WTC11 (cell line): ENCODE data around the gene AMPD3. TPM values are rescaled to one million over a fixed set of nuclear protein-coding genes. Genes with fewer than 3 reads are reported as not detected.

Source experiments
- ATAC-seq: fragments of 200-7000 bp; cut with Tn5 transposase; 2 replicates; pipeline ENCODE4 v1.10.0; 2021; ENCODE audit warnings: mild to moderate bottlenecking, moderate library complexity
- CTCF ChIA-PET: fragments of 300-600 bp; sonication (Branson Sonifier 250); formaldehyde crosslinking; loops from one replicate; lab custom pipeline; 2021; ENCODE audit warnings: antibody characterized with exemption; lab: Charles Lee
- POLR2A ChIA-PET: fragments of 350-600 bp; sonication (Branson Sonifier 250); formaldehyde crosslinking; loops from one replicate; lab custom pipeline; 2021; ENCODE audit warnings: antibody characterized with exemption; lab: Charles Lee
- DNase-seq: peaks from one replicate; pipeline ENCODE4 v3.0.0; 2021; ENCODE audit warnings: low spot score
- H3K27ac Mint-ChIP-seq: 2 replicates; pipeline ENCODE4 v1.8.0; 2021; ENCODE audit warnings: mixed read lengths
- H3K27me3 Mint-ChIP-seq: 2 replicates; pipeline ENCODE4 v1.8.0; 2021; ENCODE audit warnings: low read depth, mild to moderate bottlenecking, moderate library complexity, mixed read lengths
- H3K36me3 Mint-ChIP-seq: 2 replicates; pipeline ENCODE4 v1.8.0; 2021; ENCODE audit warnings: mixed read lengths
- H3K4me1 Mint-ChIP-seq: 2 replicates; pipeline ENCODE4 v1.8.0; 2022; ENCODE audit warnings: mixed read lengths
- H3K4me3 Mint-ChIP-seq: 2 replicates; pipeline ENCODE4 v1.8.0; 2021; ENCODE audit warnings: mild to moderate bottlenecking, moderate library complexity, mixed read lengths
- H3K9me3 Mint-ChIP-seq: 2 replicates; pipeline ENCODE4 v1.8.0; 2021; ENCODE audit warnings: mixed read lengths
- E2F5 ChIP-seq: sonication (generic); formaldehyde crosslinking; IDR thresholded peaks from 2 replicates; pipeline ENCODE4 v1.8.1; 2022; ENCODE audit warnings: mild to moderate bottlenecking, moderate library complexity, missing genetic modification reagents
- ELF4 ChIP-seq: sonication (generic); formaldehyde crosslinking; IDR thresholded peaks from 2 replicates; pipeline ENCODE4 v1.8.1; 2022; ENCODE audit warnings: low read depth, mild to moderate bottlenecking, moderate library complexity, missing genetic modification reagents
- ESRRA ChIP-seq: sonication (generic); formaldehyde crosslinking; IDR thresholded peaks from 2 replicates; pipeline ENCODE4 v1.8.1; 2022; ENCODE audit warnings: mild to moderate bottlenecking, missing genetic modification reagents, borderline replicate concordance
- IRF1 ChIP-seq: sonication (generic); formaldehyde crosslinking; IDR thresholded peaks from 2 replicates; pipeline ENCODE4 v1.8.0; 2023; ENCODE audit warnings: missing genetic modification reagents
- JAZF1 ChIP-seq: fragments of 250-450 bp; sonication (Bioruptor Pico); IDR thresholded peaks from 2 replicates; pipeline ENCODE4 v1.9.0; 2021; ENCODE audit warnings: moderate library complexity, mild to moderate bottlenecking, inconsistent platforms
- JUN ChIP-seq: sonication (generic); formaldehyde crosslinking; IDR thresholded peaks from 2 replicates; pipeline ENCODE4 v1.8.0; 2023; ENCODE audit warnings: mild to moderate bottlenecking, missing genetic modification reagents
- MAX ChIP-seq: sonication (generic); formaldehyde crosslinking; IDR thresholded peaks from 2 replicates; pipeline ENCODE4 v1.8.0; 2022; ENCODE audit warnings: mild to moderate bottlenecking, missing genetic modification reagents
- MXD4 ChIP-seq: fragments of 250-450 bp; sonication (Bioruptor Pico); IDR thresholded peaks from 2 replicates; pipeline ENCODE4 v1.8.0; 2021; ENCODE audit warnings: mild to moderate bottlenecking, moderate library complexity, borderline replicate concordance
- SMAD4 ChIP-seq: sonication (generic); formaldehyde crosslinking; IDR thresholded peaks from 2 replicates; pipeline ENCODE4 v1.8.0; 2022; ENCODE audit warnings: mild to moderate bottlenecking, missing genetic modification reagents
- TCF7 ChIP-seq: sonication (generic); formaldehyde crosslinking; IDR thresholded peaks from 2 replicates; pipeline ENCODE4 v1.8.0; 2022; ENCODE audit warnings: mild to moderate bottlenecking, low read depth, missing genetic modification reagents, moderate library complexity
- ZMAT4 ChIP-seq: fragments of 250-450 bp; sonication (Bioruptor Pico); IDR thresholded peaks from 2 replicates; pipeline ENCODE4 v1.9.0; 2021; ENCODE audit warnings: mild to moderate bottlenecking
- ZNF121 ChIP-seq: sonication (generic); formaldehyde crosslinking; IDR thresholded peaks from 2 replicates; pipeline ENCODE4 v1.8.0; 2023; ENCODE audit warnings: missing genetic modification reagents
- ZNF232 ChIP-seq: sonication (generic); formaldehyde crosslinking; IDR thresholded peaks from 2 replicates; pipeline ENCODE4 v1.8.0; 2022; ENCODE audit warnings: mild to moderate bottlenecking, missing genetic modification reagents
- ZNF671 ChIP-seq: fragments of 250-450 bp; sonication (Bioruptor Pico); IDR thresholded peaks from 2 replicates; pipeline ENCODE4 v1.8.0; 2021; ENCODE audit warnings: mild to moderate bottlenecking
- total RNA-seq: library from RNA; stranded (reverse); gene quantifications from 3 replicates; pipeline ENCODE4 v1.2.3, GENCODE V29; 2021
- TF ChIP-seq, protein P1 (sequence below): sonication (generic); formaldehyde crosslinking; IDR thresholded peaks from 2 replicates; pipeline ENCODE4 v1.8.0; 2022; ENCODE audit warnings: missing genetic modification reagents
- TF ChIP-seq, protein P2 (sequence below): sonication (generic); formaldehyde crosslinking; IDR thresholded peaks from 2 replicates; pipeline ENCODE4 v1.8.0; 2023; ENCODE audit warnings: missing genetic modification reagents, mild to moderate bottlenecking, borderline replicate concordance
- TF ChIP-seq, protein P3 (sequence below): sonication (generic); formaldehyde crosslinking; IDR thresholded peaks from 2 replicates; pipeline ENCODE4 v1.8.0; 2022; ENCODE audit warnings: mild to moderate bottlenecking, missing genetic modification reagents
- TF ChIP-seq, protein P4 (sequence below): sonication (generic); formaldehyde crosslinking; IDR thresholded peaks from 2 replicates; pipeline ENCODE4 v1.8.0; 2022; ENCODE audit warnings: mild to moderate bottlenecking, missing genetic modification reagents

Gene AMPD3
- total RNA-seq, 1 experiment from 2014 or later: 6.4 TPM

GRCh38 chr11:10480026-10480425 is 25.0 kb downstream of the AMPD3 start:
- Mint-ChIP-seq H3K9me3 (no peaks in the 10 kb centered on the region), H3K27me3 (no peaks in the 10 kb centered on the region; the same call in 1 of the 2 replicates), H3K36me3 (no peaks in the 10 kb centered on the region), H3K27ac (no peak overlapping the region; the same call in 1 of the 2 replicates), H3K4me3 (no peak overlapping the region), H3K4me1 (no peaks in the 10 kb centered on the region)
- ATAC-seq: no peak
- DNase-seq: no peak
- ChIA-PET POLR2A (no interaction called here), CTCF (interaction anchor here (1.2 kb wide), 1 partner anchor 29 kb away, joined by 3 read pairs; no protein-coding TSS in a partner anchor)
- TF ChIP-seq E2F5 (CRISPR knock-in tag) (no peak), ZMAT4 (CRISPR knock-in tag) (no peak), ELF4 (no peak), IRF1 (CRISPR knock-in tag) (no peak), SMAD4 (CRISPR knock-in tag) (no peak), JUN (CRISPR knock-in tag) (no peak), ZNF121 (CRISPR knock-in tag) (no peak), TCF7 (CRISPR knock-in tag) (no peak), JAZF1 (CRISPR knock-in tag) (no peak), ZNF671 (CRISPR knock-in tag) (no peak)
- TF ChIP-seq, protein P1, sequence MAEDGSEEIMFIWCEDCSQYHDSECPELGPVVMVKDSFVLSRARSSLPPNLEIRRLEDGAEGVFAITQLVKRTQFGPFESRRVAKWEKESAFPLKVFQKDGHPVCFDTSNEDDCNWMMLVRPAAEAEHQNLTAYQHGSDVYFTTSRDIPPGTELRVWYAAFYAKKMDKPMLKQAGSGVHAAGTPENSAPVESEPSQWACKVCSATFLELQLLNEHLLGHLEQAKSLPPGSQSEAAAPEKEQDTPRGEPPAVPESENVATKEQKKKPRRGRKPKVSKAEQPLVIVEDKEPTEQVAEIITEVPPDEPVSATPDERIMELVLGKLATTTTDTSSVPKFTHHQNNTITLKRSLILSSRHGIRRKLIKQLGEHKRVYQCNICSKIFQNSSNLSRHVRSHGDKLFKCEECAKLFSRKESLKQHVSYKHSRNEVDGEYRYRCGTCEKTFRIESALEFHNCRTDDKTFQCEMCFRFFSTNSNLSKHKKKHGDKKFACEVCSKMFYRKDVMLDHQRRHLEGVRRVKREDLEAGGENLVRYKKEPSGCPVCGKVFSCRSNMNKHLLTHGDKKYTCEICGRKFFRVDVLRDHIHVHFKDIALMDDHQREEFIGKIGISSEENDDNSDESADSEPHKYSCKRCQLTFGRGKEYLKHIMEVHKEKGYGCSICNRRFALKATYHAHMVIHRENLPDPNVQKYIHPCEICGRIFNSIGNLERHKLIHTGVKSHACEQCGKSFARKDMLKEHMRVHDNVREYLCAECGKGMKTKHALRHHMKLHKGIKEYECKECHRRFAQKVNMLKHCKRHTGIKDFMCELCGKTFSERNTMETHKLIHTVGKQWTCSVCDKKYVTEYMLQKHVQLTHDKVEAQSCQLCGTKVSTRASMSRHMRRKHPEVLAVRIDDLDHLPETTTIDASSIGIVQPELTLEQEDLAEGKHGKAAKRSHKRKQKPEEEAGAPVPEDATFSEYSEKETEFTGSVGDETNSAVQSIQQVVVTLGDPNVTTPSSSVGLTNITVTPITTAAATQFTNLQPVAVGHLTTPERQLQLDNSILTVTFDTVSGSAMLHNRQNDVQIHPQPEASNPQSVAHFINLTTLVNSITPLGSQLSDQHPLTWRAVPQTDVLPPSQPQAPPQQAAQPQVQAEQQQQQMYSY (CRISPR knock-in tag): no peak
- TF ChIP-seq, protein P2, sequence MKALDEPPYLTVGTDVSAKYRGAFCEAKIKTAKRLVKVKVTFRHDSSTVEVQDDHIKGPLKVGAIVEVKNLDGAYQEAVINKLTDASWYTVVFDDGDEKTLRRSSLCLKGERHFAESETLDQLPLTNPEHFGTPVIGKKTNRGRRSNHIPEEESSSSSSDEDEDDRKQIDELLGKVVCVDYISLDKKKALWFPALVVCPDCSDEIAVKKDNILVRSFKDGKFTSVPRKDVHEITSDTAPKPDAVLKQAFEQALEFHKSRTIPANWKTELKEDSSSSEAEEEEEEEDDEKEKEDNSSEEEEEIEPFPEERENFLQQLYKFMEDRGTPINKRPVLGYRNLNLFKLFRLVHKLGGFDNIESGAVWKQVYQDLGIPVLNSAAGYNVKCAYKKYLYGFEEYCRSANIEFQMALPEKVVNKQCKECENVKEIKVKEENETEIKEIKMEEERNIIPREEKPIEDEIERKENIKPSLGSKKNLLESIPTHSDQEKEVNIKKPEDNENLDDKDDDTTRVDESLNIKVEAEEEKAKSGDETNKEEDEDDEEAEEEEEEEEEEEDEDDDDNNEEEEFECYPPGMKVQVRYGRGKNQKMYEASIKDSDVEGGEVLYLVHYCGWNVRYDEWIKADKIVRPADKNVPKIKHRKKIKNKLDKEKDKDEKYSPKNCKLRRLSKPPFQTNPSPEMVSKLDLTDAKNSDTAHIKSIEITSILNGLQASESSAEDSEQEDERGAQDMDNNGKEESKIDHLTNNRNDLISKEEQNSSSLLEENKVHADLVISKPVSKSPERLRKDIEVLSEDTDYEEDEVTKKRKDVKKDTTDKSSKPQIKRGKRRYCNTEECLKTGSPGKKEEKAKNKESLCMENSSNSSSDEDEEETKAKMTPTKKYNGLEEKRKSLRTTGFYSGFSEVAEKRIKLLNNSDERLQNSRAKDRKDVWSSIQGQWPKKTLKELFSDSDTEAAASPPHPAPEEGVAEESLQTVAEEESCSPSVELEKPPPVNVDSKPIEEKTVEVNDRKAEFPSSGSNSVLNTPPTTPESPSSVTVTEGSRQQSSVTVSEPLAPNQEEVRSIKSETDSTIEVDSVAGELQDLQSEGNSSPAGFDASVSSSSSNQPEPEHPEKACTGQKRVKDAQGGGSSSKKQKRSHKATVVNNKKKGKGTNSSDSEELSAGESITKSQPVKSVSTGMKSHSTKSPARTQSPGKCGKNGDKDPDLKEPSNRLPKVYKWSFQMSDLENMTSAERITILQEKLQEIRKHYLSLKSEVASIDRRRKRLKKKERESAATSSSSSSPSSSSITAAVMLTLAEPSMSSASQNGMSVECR: no peak
- TF ChIP-seq, protein P3, sequence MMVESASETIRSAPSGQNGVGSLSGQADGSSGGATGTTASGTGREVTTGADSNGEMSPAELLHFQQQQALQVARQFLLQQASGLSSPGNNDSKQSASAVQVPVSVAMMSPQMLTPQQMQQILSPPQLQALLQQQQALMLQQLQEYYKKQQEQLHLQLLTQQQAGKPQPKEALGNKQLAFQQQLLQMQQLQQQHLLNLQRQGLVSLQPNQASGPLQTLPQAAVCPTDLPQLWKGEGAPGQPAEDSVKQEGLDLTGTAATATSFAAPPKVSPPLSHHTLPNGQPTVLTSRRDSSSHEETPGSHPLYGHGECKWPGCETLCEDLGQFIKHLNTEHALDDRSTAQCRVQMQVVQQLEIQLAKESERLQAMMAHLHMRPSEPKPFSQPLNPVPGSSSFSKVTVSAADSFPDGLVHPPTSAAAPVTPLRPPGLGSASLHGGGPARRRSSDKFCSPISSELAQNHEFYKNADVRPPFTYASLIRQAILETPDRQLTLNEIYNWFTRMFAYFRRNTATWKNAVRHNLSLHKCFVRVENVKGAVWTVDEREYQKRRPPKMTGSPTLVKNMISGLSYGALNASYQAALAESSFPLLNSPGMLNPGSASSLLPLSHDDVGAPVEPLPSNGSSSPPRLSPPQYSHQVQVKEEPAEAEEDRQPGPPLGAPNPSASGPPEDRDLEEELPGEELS (CRISPR knock-in tag): no peak

GRCh38 chr11:10480760-10481159 is 25.7 kb downstream of the AMPD3 start:
- Mint-ChIP-seq H3K27ac (no peak overlapping the region), H3K4me1 (no peaks in the 10 kb centered on the region), H3K9me3 (no peaks in the 10 kb centered on the region), H3K27me3 (no peaks in the 10 kb centered on the region; the same call in 1 of the 2 replicates), H3K4me3 (no peak overlapping the region), H3K36me3 (no peaks in the 10 kb centered on the region)
- no peak for DNase-seq
- no peak for ATAC-seq
- POLR2A ChIA-PET: no interaction called here
- CTCF ChIA-PET: interaction anchor here (0.8 kb wide), 1 partner anchor 146 kb away, joined by 3 read pairs; no protein-coding TSS in a partner anchor
- TF ChIP-seq ZNF232 (CRISPR knock-in tag) (no peak), MXD4 (no peak), ESRRA (no peak), MAX (CRISPR knock-in tag) (no peak)
- TF ChIP-seq, protein P1 (CRISPR knock-in tag): no peak
- TF ChIP-seq, protein P4, sequence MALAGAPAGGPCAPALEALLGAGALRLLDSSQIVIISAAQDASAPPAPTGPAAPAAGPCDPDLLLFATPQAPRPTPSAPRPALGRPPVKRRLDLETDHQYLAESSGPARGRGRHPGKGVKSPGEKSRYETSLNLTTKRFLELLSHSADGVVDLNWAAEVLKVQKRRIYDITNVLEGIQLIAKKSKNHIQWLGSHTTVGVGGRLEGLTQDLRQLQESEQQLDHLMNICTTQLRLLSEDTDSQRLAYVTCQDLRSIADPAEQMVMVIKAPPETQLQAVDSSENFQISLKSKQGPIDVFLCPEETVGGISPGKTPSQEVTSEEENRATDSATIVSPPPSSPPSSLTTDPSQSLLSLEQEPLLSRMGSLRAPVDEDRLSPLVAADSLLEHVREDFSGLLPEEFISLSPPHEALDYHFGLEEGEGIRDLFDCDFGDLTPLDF (CRISPR knock-in tag): no peak
